HG03432 (cell line): ENCODE data around the gene SNX32.

Experiments
- ATAC-seq: cut with Tn5 transposase; IDR thresholded peaks from one replicate; pipeline ENCODE4 v1.9.1; 2021; ENCODE audit warnings: mild to moderate bottlenecking, moderate library complexity; ENCODE audit not compliant: unreplicated experiment

Gene SNX32

DNA sequence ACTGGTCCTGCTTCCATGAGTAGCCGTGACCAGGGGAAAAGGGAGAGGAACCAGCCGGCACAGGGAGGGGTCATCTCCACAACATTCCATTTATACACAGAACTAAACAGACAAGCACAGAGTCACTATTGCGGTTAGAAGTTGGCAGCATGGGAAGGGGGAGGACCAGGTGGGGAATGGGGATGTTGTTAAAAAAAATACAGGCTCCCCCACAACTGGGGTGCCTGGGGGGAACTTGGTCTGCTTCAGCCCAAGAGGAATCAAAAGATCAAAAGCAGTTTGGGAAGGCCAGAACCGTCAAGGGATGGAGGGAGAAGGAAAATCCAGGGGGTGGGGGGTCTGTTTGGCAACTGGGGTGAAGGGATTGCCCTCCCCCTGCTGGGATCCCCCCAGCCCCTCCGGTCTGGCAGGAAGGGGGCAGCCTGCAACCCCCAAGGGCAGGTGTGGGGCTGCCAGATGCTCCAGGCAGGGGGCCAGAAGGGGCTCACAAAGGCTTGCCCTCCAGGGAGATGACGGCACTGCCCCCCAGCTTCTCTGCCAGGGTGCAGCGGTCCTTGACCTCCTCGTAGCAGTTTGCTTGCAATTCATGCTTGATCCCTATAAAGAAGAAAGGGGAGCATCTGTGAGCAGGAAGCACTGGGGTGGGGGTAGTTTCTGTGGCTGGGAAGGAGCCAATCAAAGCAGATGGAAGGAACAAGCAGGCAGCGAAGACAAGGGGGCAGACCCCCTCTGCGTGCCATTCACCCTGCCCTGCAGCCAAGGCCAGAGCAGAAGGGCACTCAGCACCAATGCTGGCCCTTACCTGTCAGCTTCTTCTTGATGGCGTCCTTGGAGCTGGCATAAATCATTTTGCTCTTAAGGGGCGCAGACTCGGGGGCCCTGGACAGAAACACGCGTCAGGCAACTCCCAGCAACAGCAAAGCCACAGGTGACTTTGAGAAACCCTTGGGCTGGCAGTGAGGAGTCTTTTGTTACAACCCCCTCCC, 21.4 kb downstream of the SNX32 start:
- no peak for ATAC-seq

DNA sequence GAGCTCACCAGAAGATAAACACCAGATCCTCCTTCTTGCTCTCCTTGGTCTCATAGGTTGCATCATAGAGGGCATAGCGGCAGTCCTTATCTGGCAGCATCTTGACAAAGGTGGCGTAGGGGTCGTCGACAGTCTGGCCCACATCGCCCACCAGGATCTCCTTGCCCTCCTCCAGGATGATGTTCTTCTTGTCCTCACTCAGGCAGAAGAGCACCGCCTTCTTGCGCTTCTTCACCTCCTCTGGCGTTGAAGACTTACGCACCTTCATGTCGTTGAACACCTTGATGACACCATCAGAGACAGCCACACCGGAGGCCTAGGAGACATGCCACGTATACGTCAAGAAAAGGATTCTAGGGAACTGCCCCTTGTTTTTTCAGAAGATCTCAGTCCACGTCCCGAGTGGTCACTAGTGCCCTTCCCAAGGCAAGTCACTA, 22.2 kb downstream of the SNX32 start:
- ATAC-seq: no peak

DNA sequence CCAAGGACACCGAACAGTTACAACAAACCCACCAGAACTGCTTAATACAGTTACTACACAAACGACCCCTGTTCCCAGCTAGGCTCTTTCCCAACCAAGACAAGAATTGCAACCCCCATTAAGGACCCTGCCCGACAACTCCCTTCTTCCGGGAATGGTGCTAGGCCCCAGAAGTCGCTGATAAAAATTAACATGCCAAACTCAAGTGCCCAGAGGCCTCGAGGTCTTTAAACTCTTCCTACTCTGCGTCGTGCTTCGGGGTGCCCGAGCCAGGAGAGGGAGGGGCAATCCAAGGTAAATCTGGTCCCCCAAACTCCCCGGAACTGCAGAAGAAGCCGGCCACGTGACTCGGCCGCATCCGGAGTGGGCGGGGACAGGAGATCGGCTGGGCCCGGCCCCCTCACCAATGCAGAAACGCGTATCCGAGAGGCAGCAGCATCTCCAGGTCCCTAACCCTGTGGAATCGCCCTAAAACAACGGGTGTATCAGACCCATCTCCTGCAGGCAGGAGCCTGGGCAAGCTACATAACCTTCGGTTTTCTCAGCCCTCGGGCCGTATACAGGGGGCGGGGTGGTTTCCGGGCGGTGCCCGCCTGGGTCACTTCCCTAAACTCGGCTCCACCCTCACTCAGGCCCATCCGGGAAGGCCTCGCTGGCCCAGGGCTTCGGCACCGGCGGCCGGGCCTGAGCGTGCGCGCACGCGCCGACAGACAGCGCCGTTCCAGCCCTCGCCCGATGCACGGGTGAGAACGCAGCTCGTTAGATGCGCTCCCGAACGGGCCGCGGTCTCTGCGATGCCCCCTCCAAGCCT, 23.1 kb downstream of the SNX32 start:
- peak; percentile 33 for ATAC-seq

DNA sequence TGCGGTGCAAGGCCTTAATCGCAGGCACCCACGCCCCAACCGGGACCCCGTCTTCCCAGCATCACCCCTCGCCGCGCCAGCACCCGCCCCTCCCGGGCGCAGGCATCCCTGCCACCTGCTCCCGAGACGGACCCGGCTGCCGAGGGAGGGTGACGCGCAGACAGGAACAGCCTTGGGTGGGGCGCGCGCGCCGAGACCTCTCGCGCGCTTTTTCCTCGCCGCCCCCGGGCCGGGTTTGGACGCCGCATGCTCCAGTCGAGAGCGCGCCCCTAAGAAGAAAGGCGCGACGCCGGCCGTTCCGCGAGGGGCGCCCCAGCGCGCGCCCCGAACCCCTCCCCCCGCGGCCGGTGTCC, 23.7 kb downstream of the SNX32 start:
- peak; percentile 4 for ATAC-seq

DNA sequence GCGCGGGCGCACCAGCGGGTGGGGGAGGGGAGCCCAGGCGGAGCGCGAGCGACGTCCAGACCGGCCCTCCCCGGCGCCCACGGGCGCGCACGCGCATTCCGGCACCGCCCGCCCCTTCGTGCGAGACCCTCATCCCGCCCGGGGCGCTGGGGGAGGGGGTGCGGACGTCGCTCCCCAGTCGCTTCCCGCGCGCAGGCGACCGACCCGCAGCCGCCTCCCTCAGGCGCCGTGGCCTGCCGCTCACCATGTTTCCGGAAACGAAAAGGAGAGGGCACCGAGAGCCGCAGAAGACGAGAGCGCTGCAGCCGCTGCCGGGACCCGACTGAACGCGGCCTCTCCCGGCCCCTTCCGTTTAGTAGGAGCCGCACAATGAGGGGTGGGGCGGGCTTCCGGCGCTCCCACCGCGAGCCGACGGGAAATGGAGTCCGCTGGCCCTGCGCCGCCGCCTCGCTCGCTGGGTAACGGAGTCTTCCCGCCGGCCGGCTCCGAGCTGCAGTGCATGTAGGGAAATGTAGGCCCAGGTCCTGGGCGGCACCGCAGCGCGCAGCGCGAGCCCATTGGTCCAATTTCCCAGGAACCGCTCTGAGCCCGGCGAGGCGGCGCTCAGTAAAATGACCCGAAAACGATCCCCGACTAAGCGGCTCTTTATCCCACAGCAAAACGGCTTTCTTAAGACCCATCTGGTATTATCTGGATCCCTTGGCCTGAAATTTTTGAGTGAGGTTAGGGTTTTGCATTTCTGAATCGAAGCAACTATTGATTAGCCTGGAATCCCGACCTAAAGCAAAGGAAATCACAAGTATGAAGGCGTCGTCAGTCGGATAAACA, 24.3 kb downstream of the SNX32 start, which contains the start of gene CFL1:
Gene CFL1 (minus strand): TSS at position 328 of the 828 bp plus-strand sequence. CDS start 81 bp downstream, at position 247.
- ATAC-seq: peak; percentile 51

DNA sequence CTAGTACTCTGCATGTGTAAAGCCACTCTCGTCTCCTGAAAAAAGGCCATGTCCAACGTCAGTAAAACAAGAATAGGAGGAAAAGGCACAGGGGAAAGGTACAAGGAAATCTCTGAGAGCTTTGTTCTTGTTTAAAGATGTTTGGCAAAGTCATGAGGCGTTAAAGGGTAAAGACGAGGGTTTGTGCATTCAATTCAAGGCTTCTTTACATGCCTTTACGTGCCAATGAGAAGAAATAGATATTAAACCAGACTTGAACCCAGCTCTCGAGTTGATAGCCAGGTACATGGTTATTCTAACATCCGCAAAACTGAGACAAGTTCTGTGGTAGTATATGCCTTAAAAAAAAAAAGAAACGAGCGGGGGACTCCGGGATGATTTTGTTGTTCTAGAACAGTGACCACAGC, 24.9 kb downstream of the SNX32 start:
- no peak for ATAC-seq

DNA sequence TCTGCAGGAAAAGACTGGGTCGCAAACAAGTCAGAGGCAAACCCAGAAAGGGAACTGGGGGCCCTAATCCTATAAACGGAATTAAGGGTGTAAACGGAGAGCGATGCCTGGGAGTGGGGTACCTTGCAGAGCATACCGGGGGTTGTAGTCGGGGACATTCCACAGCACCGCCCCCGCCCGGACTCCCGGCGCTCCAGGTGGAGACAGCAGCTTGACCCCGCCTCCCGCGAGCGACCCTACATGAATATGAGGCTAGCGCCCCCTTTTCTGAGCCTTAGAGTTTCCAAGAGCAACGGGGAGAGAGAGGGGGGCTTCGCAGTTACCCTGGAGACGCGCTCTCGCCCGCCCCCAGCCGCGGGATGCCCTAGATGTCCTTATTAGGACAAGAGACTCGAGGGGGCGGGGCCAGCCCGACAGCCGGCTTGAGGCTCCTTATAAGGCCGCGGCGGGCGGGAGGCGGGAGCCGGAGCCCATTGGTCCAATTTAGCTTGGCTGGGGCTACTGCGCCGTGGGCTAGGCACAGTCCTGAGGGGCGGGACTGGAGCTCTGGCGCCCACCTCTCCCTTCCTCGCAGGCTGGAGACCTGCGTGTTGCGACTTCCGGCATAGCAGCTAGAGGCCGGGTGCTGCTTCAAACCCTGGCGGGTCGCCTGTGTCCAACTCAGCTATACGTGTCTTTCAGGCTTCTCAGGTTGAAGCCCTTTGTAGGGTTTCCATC, 25.5 kb downstream of the SNX32 start:
- ATAC-seq: peak; percentile 56

DNA sequence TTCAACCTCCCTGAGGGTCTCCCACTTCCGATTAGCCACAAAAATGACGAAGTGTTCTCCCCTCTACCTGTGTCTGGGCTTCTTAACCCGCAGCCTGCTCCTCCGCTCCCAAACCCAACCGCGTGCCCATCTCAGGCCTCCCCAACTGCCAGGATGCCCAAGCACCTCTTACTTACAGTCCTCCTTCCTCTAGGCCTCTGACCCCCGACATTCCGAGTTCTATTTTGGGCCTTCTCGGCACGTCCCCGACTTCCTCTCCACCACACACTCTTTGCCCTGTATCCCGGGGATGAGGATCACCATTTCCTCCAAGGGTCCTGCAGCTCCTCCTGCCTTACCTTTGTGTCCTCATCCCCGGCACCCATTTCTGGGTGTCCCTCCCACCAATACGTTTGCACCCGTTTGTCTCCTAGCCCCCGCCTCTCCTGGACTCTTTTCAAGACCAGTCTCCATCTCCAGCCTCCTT, 26.1 kb downstream of the SNX32 start:
- no peak for ATAC-seq

DNA sequence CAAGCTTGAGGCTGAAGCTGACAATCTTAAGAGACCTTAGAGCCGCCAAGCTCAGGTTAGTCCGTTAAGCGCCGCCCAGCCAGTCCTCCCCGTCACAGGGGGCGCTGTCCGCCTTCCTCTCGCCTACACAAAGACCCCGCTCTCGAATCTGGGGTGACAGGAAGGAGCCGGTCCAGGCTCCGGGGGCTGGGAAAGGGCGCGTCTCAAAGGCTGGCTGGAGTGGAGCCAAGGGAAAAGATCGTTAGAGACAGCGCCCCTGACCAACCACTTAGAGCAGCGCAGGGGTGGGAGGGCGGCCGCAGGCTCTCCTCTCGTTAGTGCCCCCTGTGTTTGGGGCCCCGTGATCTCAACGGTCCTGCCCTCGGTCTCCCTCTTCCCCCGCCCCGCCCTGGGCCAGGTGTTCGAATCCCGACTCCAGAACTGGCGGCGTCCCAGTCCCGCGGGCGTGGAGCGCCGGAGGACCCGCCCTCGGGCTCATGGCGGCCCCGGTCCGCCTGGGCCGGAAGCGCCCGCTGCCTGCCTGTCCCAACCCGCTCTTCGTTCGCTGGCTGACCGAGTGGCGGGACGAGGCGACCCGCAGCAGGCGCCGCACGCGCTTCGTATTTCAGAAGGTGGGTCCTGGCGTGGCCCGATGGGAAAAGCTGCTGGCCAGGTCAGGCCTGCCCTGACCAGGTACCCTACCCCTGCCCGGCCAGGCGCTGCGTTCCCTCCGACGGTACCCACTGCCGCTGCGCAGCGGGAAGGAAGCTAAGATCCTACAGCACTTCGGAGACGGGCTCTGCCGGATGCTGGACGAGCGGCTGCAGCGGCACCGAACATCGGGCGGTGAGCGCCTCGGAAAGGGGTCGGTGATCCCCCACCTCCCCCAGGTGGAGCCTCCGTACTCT, 26.8 kb downstream of the SNX32 start, which contains the start of gene MUS81:
Gene MUS81 (plus strand): TSS at position 156 of the 887 bp plus-strand sequence. CDS start 321 bp downstream, at position 477.
- peak; percentile 35 for ATAC-seq

DNA sequence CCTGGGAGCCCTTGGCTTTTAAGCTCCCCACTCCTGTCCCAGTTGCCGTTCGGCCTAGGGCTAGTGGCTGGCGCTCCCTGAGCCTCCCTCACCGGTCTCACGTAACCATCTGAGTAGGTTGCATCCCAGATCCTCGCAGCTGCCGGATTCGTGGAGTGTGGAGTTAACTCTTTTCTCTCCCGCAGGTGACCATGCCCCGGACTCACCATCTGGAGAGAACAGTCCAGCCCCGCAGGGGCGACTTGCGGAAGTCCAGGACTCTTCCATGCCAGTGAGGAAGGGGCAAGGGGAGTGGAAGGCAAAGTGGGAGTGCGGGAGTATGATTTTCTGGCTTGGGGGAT, 27.4 kb downstream of the SNX32 start:
- no peak for ATAC-seq

DNA sequence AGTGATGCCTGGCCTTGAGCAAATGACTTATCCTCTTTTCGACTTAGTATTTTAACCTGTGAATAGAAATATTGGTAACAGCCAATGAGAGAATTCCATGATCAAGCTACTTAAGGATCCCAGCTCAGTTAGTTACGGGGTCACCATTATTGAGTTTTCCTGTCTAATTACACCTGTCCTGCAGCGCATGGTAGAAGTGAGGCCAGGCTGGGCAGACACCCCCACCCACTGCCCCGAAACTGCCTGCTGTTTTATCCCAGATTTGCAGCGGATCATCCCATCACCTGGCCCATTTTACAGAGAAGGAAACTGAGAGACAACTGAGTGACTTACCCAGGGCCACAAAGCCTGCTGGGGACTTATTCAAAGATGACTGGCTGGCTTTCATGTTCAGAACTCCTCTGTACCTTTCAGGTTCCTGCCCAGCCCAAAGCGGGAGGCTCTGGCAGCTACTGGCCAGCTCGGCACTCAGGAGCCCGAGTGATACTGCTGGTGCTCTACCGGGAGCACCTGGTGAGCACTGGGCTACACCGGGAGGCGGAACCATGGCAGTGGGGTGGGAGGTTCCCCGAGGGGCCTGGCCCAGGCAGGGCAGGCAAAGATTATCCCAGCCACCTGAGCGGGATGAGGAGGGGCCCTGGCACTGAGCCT, 27.9 kb downstream of the SNX32 start:
- no peak for ATAC-seq

DNA sequence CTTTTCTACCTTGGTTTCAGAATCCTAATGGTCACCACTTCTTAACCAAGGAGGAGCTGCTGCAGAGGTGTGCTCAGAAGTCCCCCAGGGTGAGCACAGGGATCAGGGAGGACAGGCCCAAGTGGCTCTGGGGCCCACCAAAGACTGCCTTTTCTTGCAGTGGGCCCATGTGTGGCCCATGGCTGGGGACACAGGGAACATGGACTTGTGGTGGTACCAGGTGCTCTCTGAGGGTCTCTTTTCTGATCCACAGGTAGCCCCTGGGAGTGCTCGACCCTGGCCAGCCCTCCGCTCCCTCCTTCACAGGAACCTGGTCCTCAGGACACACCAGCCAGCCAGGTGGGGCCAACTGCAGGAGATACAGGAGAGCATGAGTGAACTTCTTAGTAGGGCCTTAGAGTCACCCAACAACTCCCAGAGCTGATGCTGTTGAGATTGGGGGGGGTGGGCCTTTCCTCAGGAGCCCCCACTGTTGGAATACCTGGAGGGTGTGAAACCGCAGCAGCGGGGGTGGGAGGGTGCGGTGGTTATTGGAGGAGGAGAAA, 28.5 kb downstream of the SNX32 start:
- ATAC-seq: no peak

DNA sequence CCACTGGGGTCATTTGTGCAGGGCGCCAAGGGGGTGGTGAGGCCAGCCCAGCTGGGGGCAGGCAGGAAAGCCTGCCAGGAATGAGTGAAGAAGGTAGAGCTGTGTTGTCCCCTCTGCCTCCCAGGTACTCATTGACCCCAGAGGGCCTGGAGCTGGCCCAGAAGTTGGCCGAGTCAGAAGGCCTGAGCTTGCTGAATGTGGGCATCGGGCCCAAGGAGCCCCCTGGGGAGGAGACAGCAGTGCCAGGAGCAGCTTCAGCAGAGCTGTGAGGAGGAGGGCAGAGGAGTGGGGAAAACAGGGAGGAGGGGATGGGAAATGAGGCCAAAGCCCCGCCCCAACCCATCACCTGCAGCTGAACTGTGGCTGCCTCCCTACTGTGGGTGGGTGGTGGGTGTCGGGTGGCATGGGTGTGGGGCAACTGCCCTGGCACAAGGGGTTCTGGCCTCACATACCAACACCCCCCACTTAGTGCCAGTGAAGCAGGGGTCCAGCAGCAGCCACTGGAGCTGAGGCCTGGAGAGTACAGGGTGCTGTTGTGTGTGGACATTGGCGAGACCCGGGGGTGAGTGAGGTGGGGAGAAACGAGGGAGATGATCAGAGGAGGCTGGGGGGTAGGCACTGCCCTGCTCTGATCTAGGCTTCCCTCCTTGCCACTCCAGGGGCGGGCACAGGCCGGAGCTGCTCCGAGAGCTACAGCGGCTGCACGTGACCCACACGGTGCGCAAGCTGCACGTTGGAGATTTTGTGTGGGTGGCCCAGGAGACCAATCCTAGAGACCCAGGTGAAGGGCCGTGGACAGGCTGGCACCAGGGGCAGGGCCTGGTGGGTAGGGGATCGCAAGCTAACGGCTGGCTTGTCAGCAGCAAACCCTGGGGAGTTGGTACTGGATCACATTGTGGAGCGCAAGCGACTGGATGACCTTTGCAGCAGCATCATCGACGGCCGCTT, 29.5 kb downstream of the SNX32 start:
- no peak for ATAC-seq

DNA sequence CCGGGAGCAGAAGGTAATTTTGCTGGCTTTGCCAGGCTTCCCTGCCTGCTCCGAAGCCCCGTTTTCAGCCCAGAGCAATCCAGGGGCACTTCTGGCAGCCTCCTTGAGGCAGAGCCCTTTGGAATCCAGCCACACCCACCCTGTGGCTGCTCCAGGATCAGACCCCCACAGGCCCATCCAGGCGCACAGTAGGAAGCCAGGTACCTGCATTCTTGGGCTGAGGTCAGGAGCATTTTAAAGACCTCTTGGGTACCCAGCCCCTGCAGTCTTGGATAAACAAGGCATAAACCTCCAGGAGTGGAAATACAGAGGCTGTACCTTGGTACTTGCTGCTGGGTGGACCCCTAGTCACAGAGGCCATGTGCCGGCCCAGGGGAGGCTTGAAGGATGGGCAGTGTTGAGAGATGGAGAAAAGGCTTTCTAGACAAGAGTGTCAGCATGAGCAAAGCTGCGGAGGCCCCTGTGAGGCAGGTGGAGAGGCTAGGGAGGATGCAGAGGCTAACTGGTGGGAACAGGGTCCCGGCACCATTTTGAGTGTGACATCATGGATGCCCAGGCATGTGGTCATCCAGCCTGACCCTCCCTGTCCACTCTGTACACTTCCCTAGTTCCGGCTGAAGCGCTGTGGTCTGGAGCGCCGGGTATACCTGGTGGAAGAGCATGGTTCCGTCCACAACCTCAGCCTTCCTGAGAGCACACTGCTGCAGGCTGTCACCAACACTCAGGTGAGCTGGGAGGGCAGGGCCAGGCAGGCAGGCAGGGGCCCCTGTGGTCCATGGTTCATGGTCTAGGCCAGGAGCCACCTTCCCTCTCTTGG, 30.3 kb downstream of the SNX32 start:
- ATAC-seq: no peak

DNA sequence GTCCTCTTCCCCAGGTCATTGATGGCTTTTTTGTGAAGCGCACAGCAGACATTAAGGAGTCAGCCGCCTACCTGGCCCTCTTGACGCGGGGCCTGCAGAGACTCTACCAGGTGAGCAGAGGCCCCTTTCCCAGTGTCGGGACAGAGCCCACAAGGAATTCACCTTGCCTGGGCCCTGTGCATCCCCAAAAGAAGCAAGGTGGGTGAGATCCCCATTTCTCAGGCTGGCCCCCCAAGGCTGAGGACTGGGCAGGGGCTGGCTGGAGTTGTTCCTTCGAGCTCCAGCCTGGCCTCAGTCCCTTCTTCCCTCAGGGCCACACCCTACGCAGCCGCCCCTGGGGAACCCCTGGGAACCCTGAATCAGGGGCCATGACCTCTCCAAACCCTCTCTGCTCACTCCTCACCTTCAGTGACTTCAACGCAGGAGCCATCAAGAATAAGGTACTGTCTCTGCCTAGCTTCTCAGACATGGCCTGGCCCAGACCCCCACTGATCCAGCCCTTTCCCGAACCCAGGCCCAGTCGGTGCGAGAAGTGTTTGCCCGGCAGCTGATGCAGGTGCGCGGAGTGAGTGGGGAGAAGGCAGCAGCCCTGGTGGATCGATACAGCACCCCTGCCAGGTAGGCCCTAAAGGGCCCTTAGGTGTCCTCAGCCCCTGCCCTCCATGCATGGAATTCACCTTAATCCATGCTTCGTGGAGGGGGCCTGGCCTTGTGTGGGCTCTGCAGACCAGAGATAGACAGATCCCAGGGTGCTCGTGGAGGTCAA, 31.1 kb downstream of the SNX32 start:
- no peak for ATAC-seq
